HG02623 (cell line): ENCODE results near the gene CSNK1D.
"Not testable (repeated sequence)": the region's sequence is repeated elsewhere in the genome, so short reads cannot be mapped to it uniquely, and the experiment has no call there.

Source experiments
- ATAC-seq: cut with Tn5 transposase; IDR thresholded peaks from one replicate; pipeline ENCODE4 v1.9.1; 2021; ENCODE audit warnings: moderate library complexity; ENCODE audit not compliant: unreplicated experiment

Gene CSNK1D

GRCh38 chr17:82217120-82217529 is 56.4 kb downstream of the CSNK1D start:
- ATAC-seq: no peak

- ATAC-seq: peak; percentile 33
These were observed 57.0 kb downstream of the CSNK1D start for GRCh38 chr17:82216301-82217119.

GRCh38 chr17:82215972-82216300 is 57.6 kb downstream of the CSNK1D start:
- ATAC-seq: no peak

- ATAC-seq: no peak
These were observed 58.2 kb downstream of the CSNK1D start for GRCh38 chr17:82215095-82215971.

GRCh38 chr17:82214012-82214628 is 59.4 kb downstream of the CSNK1D start:
- no peak for ATAC-seq

GRCh38 chr17:82213251-82214011 is 60.1 kb downstream of the CSNK1D start:
- ATAC-seq: no peak

GRCh38 chr17:82212331-82213250 is 60.9 kb downstream of the CSNK1D start, which contains the start of gene CCDC57:
TSS of gene CCDC57 (minus strand) at chr17:82212842. CDS start at chr17:82201944, 10,898 bp downstream.
- ATAC-seq: peak; percentile 49

GRCh38 chr17:82210655-82211054 is 62.8 kb downstream of the CSNK1D start:
- ATAC-seq: not testable (repeated sequence)

GRCh38 chr17:82205720-82206508 is 67.6 kb downstream of the CSNK1D start:
- ATAC-seq: peak; percentile 60

- no peak for ATAC-seq
These were observed 68.4 kb downstream of the CSNK1D start for GRCh38 chr17:82204831-82205719.

GRCh38 chr17:82203920-82204319 is 69.6 kb downstream of the CSNK1D start:
- ATAC-seq: no peak

- ATAC-seq: no peak
These were observed 70.5 kb downstream of the CSNK1D start for GRCh38 chr17:82202981-82203380.

- ATAC-seq: no peak
These were observed 72.0 kb downstream of the CSNK1D start for GRCh38 chr17:82201498-82201910.

- ATAC-seq: no peak
These were observed 72.6 kb downstream of the CSNK1D start for GRCh38 chr17:82200743-82201497.

GRCh38 chr17:82200135-82200534 is 73.4 kb downstream of the CSNK1D start:
- ATAC-seq: no peak

- no peak for ATAC-seq
These were observed 74.0 kb downstream of the CSNK1D start for GRCh38 chr17:82199496-82199895.

GRCh38 chr17:82198092-82198491 is 75.4 kb downstream of the CSNK1D start:
- ATAC-seq: no peak
